Activated B cell treated with CpG ODN at 0.5 μM for 24 hours (primary cell): ENCODE measurements around the gene TMSB4X. TPM values are rescaled to one million over a fixed set of nuclear protein-coding genes. Genes with fewer than 3 reads are reported as not detected.
"Not testable (repeated sequence)": the region's sequence is repeated elsewhere in the genome, so short reads cannot be mapped to it uniquely, and the experiment has no call there.

ENCODE experiments used
- ATAC-seq: fragments of 200-7000 bp; cut with Tn5 transposase; one replicate; pipeline ENCODE4 v1.10.0; 2021; ENCODE audit warnings: low read depth, mild to moderate bottlenecking, moderate library complexity
- CTCF ChIA-PET: fragments of 350-600 bp; sonication (Branson Sonifier 250); formaldehyde crosslinking; loops from one replicate; lab custom pipeline; 2021; ENCODE audit warnings: antibody characterized with exemption; lab: Charles Lee
- POLR2A ChIA-PET: fragments of 350-600 bp; sonication (Branson Sonifier 250); formaldehyde crosslinking; loops from one replicate; lab custom pipeline; 2021; ENCODE audit warnings: antibody characterized with exemption; lab: Charles Lee
- DNase-seq: peaks from one replicate; pipeline ENCODE4 v3.0.0; 2022
- H3K27ac Mint-ChIP-seq: one replicate; pipeline ENCODE4 v1.8.0; 2020; ENCODE audit warnings: mixed read lengths
- H3K27me3 Mint-ChIP-seq: one replicate; pipeline ENCODE4 v1.8.0; 2021; ENCODE audit warnings: mixed read lengths
- H3K36me3 Mint-ChIP-seq: one replicate; pipeline ENCODE4 v1.8.0; 2021; ENCODE audit warnings: low read depth, mixed read lengths
- H3K4me1 Mint-ChIP-seq: one replicate; pipeline ENCODE4 v1.8.0; 2021; ENCODE audit warnings: mixed read lengths
- H3K4me3 Mint-ChIP-seq: one replicate; pipeline ENCODE4 v1.8.0; 2020; ENCODE audit warnings: mild to moderate bottlenecking, mixed read lengths
- H3K9me3 Mint-ChIP-seq: one replicate; pipeline ENCODE4 v1.8.0; 2020; ENCODE audit warnings: mixed read lengths
- intact Hi-C: fragments of 100-400 bp; cut with micrococcal nuclease; formaldehyde crosslinking; loops from one replicate; pipeline ENCODE4 v1.15.1; 2024
- total RNA-seq: library from RNA; stranded (reverse); gene quantifications from 2 replicates; pipeline ENCODE4 v1.2.3, GENCODE V29; 2022
- TF ChIP-seq, protein P1 (sequence below): fragments of 200-600 bp; IDR thresholded peaks from one replicate; pipeline ENCODE4 v1.8.0; 2022; ENCODE audit warnings: antibody characterized with exemption, mild to moderate bottlenecking

Gene TMSB4X
- total RNA-seq, 1 donor from 2014 or later: 5,922 TPM

GRCh38 chrX:12978205-12979025 lies 3.5 kb downstream of the TMSB4X start:
- peak; percentile 36 for ATAC-seq
- CTCF ChIA-PET: interaction anchor here (1.0 to 8.0 kb wide), 8 partner anchors 28 to 510 kb away, joined by 4 to 54 read pairs (median 8); no protein-coding TSS in a partner anchor
- DNase-seq: no peak
- TF ChIP-seq, protein P1, sequence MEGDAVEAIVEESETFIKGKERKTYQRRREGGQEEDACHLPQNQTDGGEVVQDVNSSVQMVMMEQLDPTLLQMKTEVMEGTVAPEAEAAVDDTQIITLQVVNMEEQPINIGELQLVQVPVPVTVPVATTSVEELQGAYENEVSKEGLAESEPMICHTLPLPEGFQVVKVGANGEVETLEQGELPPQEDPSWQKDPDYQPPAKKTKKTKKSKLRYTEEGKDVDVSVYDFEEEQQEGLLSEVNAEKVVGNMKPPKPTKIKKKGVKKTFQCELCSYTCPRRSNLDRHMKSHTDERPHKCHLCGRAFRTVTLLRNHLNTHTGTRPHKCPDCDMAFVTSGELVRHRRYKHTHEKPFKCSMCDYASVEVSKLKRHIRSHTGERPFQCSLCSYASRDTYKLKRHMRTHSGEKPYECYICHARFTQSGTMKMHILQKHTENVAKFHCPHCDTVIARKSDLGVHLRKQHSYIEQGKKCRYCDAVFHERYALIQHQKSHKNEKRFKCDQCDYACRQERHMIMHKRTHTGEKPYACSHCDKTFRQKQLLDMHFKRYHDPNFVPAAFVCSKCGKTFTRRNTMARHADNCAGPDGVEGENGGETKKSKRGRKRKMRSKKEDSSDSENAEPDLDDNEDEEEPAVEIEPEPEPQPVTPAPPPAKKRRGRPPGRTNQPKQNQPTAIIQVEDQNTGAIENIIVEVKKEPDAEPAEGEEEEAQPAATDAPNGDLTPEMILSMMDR: no peak
- Mint-ChIP-seq H3K27ac (peak overlapping the region; percentile 91), H3K4me3 (peak overlapping the region; percentile 90), H3K36me3 (peaks cover 37% of the 10 kb centered on the region), H3K9me3 (no peaks in the 10 kb centered on the region), H3K27me3 (no peaks in the 10 kb centered on the region), H3K4me1 (peaks cover 49% of the 10 kb centered on the region)
- POLR2A ChIA-PET: interaction anchor here (0.7 to 20.9 kb wide), 16 partner anchors 8 to 756 kb away, joined by 3 to 931 read pairs (median 7); partner anchors contain the start of genes OFD1 and TRAPPC2
- intact Hi-C loops: loop anchor here (1.0 to 10.0 kb wide), 5 partner anchors 22 to 366 kb away; no protein-coding TSS in a partner anchor

GRCh38 chrX:12979026-12979607 lies 4.2 kb downstream of the TMSB4X start:
- POLR2A ChIA-PET: interaction anchor here (0.6 to 20.9 kb wide), 13 partner anchors 18 to 509 kb away, joined by 3 to 931 read pairs (median 8); no protein-coding TSS in a partner anchor
- H3K4me1 Mint-ChIP-seq: peaks cover 51% of the 10 kb centered on the region
- H3K9me3 Mint-ChIP-seq: no peaks in the 10 kb centered on the region
- no peaks in the 10 kb centered on the region for H3K27me3 Mint-ChIP-seq
- TF ChIP-seq, protein P1: no peak
- no peak for DNase-seq
- CTCF ChIA-PET: interaction anchor here (1.0 to 4.1 kb wide), 7 partner anchors 29 to 509 kb away, joined by 4 to 30 read pairs (median 7); no protein-coding TSS in a partner anchor
- peak overlapping the region; percentile 91 for H3K27ac Mint-ChIP-seq
- no peak for ATAC-seq
- H3K36me3 Mint-ChIP-seq: peaks cover 37% of the 10 kb centered on the region
- intact Hi-C loops: loop anchor here (10.0 kb wide), 1 partner anchor 366 kb away; no protein-coding TSS in a partner anchor
- H3K4me3 Mint-ChIP-seq: peak overlapping the region; percentile 90

GRCh38 chrX:12979616-12980015 lies 4.7 kb downstream of the TMSB4X start:
- H3K9me3 Mint-ChIP-seq: no peaks in the 10 kb centered on the region
- TF ChIP-seq, protein P1: no peak
- H3K4me1 Mint-ChIP-seq: peaks cover 56% of the 10 kb centered on the region
- intact Hi-C loops: loop anchor here (10.0 kb wide), 1 partner anchor 365 kb away; no protein-coding TSS in a partner anchor
- H3K27ac Mint-ChIP-seq: peak overlapping the region; percentile 91
- H3K36me3 Mint-ChIP-seq: peaks cover 35% of the 10 kb centered on the region
- POLR2A ChIA-PET: interaction anchor here (0.6 to 20.9 kb wide), 11 partner anchors 17 to 508 kb away, joined by 3 to 931 read pairs (median 8); no protein-coding TSS in a partner anchor
- ATAC-seq (no peak), DNase-seq (no peak)
- peak overlapping the region; percentile 24 for H3K4me3 Mint-ChIP-seq
- no peaks in the 10 kb centered on the region for H3K27me3 Mint-ChIP-seq
- CTCF ChIA-PET: interaction anchor here (1.0 to 4.1 kb wide), 5 partner anchors 30 to 112 kb away, joined by 4 to 30 read pairs (median 9); no protein-coding TSS in a partner anchor

DNA sequence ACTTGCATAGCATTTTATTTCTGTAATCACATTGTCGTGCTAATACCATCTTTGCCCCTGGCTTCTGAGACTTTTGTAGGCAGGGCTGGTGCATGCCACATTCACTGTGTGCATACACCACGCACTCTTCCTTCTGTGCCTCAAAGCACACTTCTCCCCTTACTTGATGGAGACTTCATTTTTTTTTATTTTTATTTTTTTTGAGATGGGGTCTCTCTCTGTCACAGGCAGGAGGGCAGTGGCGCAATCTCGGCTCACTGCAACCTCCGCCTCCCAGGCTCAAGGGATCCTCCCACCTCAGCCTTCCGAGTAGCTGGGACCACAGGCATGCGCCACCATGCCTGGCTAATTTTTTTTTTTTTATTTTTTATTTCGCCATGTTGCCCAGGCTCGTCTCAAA lies 5.1 kb downstream of the TMSB4X start:
- Mint-ChIP-seq H3K4me1 (peaks cover 60% of the 10 kb centered on the region), H3K36me3 (peaks cover 31% of the 10 kb centered on the region), H3K27ac (peak overlapping the region; percentile 91)
- H3K9me3 Mint-ChIP-seq, intact Hi-C loops, H3K27me3 Mint-ChIP-seq, H3K4me3 Mint-ChIP-seq, DNase-seq, ATAC-seq: not testable (repeated sequence)
- ChIA-PET POLR2A (interaction anchor here (1.0 to 20.9 kb wide), 5 partner anchors 17 to 106 kb away, joined by 3 to 931 read pairs (median 836); no protein-coding TSS in a partner anchor), CTCF (interaction anchor here (1.5 to 2.1 kb wide), 2 partner anchors 33 to 508 kb away, joined by 4 to 7 read pairs; no protein-coding TSS in a partner anchor)

- Mint-ChIP-seq H3K27me3 (no peaks in the 10 kb centered on the region), H3K4me1 (peaks cover 79% of the 10 kb centered on the region), H3K27ac (peak overlapping the region; percentile 64), H3K9me3 (no peaks in the 10 kb centered on the region), H3K4me3 (peak overlapping the region; percentile 24), H3K36me3 (peaks cover 14% of the 10 kb centered on the region)
- ChIA-PET CTCF (interaction anchor here (1.2 to 2.1 kb wide), 3 partner anchors 36 to 506 kb away, joined by 3 to 5 read pairs (median 4); no protein-coding TSS in a partner anchor), POLR2A (interaction anchor here (0.9 to 30.2 kb wide), 6 partner anchors 2 to 104 kb away, joined by 3 to 931 read pairs (median 836); partner anchors contain the start of gene TMSB4X)
- intact Hi-C loops: no loop called here
- no peak for DNase-seq
- TF ChIP-seq, protein P1: no peak
- no peak for ATAC-seq
These were observed 7.0 kb downstream of the TMSB4X start for GRCh38 chrX:12981880-12982279.
